ENCODE data around the gene ZNF768. TPM values are rescaled to one million over a fixed set of nuclear protein-coding genes. Genes with fewer than 3 reads are reported as not detected.
A peak's percentile ranks its signal among the peaks of the same experiment; 100 is the strongest.

ZNF768 gene
- total and polyA plus RNA-seq, 2 of the 13 experiments (the other 11 are each of a cell fraction or from before 2014, with no cell fraction given) = 26.7 to 34.4 TPM

DNA sequence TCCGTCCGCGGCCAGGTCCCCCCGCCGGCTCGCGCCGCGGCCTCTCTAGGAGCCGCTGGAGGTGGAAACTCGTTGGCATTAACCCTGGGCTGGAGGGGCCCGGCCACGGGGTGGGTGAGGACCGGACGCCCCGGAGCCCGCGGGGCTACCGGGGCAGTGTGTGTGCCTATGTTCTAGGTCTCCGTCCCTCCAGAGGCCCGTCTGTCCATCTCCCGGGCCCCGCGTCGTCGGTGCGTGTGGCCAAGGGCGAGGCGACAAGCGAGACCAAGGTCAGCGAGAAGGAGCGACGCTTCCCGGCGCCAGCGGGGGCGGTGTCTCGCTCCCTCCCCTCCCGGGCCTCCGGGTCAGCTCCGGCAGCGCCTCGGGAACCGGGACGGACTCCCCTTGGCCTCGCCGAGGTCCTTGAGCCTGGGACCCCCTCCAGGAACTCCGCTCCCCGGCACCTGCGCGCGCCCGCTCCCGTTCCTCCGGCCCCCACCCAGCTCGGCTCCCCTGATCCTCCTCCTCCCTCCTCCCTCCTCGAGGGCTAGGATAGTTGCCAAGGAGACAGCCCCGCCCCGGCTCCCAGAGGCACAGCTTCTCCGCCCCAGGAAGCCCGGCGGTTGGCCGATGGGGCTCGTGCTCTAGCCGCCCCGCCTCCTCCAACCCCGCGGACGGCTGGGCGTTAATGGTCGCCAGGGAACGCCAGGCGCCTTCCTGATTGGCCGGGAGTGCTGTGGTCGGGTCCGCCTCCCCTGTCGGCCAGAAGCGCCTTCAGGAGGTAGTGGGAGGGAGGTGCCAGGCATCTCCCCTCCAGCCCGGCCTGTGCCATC is 663 bp upstream of the ZNF768 start (continued):
- TF ChIP-seq, protein P1, sequence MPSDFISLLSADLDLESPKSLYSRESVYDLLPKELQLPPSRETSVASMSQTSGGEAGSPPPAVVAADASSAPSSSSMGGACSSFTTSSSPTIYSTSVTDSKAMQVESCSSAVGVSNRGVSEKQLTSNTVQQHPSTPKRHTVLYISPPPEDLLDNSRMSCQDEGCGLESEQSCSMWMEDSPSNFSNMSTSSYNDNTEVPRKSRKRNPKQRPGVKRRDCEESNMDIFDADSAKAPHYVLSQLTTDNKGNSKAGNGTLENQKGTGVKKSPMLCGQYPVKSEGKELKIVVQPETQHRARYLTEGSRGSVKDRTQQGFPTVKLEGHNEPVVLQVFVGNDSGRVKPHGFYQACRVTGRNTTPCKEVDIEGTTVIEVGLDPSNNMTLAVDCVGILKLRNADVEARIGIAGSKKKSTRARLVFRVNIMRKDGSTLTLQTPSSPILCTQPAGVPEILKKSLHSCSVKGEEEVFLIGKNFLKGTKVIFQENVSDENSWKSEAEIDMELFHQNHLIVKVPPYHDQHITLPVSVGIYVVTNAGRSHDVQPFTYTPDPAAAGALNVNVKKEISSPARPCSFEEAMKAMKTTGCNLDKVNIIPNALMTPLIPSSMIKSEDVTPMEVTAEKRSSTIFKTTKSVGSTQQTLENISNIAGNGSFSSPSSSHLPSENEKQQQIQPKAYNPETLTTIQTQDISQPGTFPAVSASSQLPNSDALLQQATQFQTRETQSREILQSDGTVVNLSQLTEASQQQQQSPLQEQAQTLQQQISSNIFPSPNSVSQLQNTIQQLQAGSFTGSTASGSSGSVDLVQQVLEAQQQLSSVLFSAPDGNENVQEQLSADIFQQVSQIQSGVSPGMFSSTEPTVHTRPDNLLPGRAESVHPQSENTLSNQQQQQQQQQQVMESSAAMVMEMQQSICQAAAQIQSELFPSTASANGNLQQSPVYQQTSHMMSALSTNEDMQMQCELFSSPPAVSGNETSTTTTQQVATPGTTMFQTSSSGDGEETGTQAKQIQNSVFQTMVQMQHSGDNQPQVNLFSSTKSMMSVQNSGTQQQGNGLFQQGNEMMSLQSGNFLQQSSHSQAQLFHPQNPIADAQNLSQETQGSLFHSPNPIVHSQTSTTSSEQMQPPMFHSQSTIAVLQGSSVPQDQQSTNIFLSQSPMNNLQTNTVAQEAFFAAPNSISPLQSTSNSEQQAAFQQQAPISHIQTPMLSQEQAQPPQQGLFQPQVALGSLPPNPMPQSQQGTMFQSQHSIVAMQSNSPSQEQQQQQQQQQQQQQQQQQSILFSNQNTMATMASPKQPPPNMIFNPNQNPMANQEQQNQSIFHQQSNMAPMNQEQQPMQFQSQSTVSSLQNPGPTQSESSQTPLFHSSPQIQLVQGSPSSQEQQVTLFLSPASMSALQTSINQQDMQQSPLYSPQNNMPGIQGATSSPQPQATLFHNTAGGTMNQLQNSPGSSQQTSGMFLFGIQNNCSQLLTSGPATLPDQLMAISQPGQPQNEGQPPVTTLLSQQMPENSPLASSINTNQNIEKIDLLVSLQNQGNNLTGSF (CRISPR knock-in tag; IDR thresholded peaks at IDR 0.05) = no peak
- TF ChIP-seq ERF (CRISPR knock-in tag; IDR thresholded peaks at IDR 0.05) (peak; percentile 11; the same call in 1 of the 2 replicates), KDM6A (CRISPR knock-in tag; IDR thresholded peaks at IDR 0.05; ENCODE audit: low read depth) (no peak; the same call in 1 of the 2 replicates), GATAD2A (CRISPR knock-in tag; IDR thresholded peaks at IDR 0.05) (0 out of 2 replicates have a peak, but pooled peaks have one; percentile 13), SIN3B (IDR thresholded peaks at IDR 0.05; ENCODE audit: low read length) (0 out of 2 replicates have a peak, but pooled peaks have one; percentile 18), ZNF225 (CRISPR knock-in tag; IDR thresholded peaks at IDR 0.05) (peak; percentile 65), ZNF12 (CRISPR knock-in tag; IDR thresholded peaks at IDR 0.05) (peak; percentile 45; the same call in 1 of the 2 replicates), ZNF773 (CRISPR knock-in tag; IDR thresholded peaks at IDR 0.05; ENCODE audit: borderline replicate concordance) (no peak), CBX5 (CRISPR knock-in tag; IDR thresholded peaks at IDR 0.05; ENCODE audit: borderline replicate concordance) (no peak), FOXO1 (CRISPR knock-in tag; IDR thresholded peaks at IDR 0.05) (peak; percentile 15; the same call in 1 of the 2 replicates), KLF15 (CRISPR knock-in tag; IDR thresholded peaks at IDR 0.05; ENCODE audit: borderline replicate concordance) (no peak; the same call in 1 of the 2 replicates), ZNF563 (CRISPR knock-in tag; IDR thresholded peaks at IDR 0.05) (peak; percentile 69; the same call in 1 of the 2 replicates), ELF1 (CRISPR knock-in tag; IDR thresholded peaks at IDR 0.05) (peak; percentile 78), MYNN (CRISPR knock-in tag; IDR thresholded peaks at IDR 0.05; ENCODE audit: low read depth) (no peak), ZNF569 (CRISPR knock-in tag; IDR thresholded peaks at IDR 0.05; ENCODE audit: borderline replicate concordance) (no peak), RFX1 (IDR thresholded peaks at IDR 0.05) (peak; percentile 98), PHF21A (CRISPR knock-in tag; IDR thresholded peaks at IDR 0.05) (peak; percentile 49; the same call in 1 of the 2 replicates), THYN1 (CRISPR knock-in tag; IDR thresholded peaks at IDR 0.05; ENCODE audit: borderline replicate concordance, low read depth) (no peak)
- TF ChIP-seq, protein P2, sequence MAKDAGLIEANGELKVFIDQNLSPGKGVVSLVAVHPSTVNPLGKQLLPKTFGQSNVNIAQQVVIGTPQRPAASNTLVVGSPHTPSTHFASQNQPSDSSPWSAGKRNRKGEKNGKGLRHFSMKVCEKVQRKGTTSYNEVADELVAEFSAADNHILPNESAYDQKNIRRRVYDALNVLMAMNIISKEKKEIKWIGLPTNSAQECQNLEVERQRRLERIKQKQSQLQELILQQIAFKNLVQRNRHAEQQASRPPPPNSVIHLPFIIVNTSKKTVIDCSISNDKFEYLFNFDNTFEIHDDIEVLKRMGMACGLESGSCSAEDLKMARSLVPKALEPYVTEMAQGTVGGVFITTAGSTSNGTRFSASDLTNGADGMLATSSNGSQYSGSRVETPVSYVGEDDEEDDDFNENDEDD (CRISPR knock-in tag; IDR thresholded peaks at IDR 0.05; ENCODE audit: borderline replicate concordance) = peak; percentile 11; the same call in 1 of the 2 replicates
- TF ChIP-seq, protein P3, sequence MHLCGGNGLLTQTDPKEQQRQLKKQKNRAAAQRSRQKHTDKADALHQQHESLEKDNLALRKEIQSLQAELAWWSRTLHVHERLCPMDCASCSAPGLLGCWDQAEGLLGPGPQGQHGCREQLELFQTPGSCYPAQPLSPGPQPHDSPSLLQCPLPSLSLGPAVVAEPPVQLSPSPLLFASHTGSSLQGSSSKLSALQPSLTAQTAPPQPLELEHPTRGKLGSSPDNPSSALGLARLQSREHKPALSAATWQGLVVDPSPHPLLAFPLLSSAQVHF (CRISPR knock-in tag; IDR thresholded peaks at IDR 0.05) = 0 out of 2 replicates have a peak, but pooled peaks have one; percentile 54
- TF ChIP-seq, protein P4, sequence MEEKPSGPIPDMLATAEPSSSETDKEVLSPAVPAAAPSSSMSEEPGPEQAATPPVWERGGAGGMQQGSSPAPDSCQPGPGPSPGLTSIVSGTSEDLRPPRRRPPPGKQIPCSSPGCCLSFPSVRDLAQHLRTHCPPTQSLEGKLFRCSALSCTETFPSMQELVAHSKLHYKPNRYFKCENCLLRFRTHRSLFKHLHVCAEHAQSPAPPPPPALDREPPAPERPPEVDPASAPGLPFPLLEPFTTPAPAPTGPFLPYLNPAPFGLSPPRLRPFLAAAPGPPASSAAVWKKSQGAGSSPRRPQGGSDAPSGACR (CRISPR knock-in tag; IDR thresholded peaks at IDR 0.05) = peak; percentile 86; the same call in 1 of the 2 replicates

Measured in HepG2 (cell line).